NOMO-1 (cell line): ENCODE results near the gene CCNT1.
"Not testable (repeated sequence)": the region's sequence is repeated elsewhere in the genome, so short reads cannot be mapped to it uniquely, and the experiment has no call there.

Experiments
- DNase-seq, 2 experiments: peaks; one replicate each; lab custom pipeline; 2025; ENCODE audit not compliant: unreplicated experiment in 2 of 2; lab: John Stamatoyannopoulos, UW

The CCNT1 gene

DNA sequence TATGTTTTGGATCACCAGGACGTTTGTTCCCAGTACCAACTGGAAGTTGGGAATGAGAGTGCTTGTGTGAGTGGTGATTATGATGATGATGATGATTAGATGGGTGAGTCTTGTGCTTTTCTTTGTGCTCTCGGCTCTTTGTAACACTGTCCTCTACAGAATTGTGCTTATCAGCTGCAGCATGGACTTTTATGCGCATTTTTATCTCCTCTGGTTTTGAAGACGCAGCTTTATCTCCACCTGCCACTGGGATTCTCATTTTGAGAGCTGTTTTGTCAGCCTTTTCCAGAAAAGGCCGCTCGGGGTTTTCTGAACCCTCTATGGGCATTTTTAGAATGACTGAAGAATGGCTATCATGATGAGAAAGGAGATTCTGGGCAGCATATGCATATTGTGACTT is 22.9 kb downstream of the CCNT1 start:
- no peak for DNase-seq

DNA sequence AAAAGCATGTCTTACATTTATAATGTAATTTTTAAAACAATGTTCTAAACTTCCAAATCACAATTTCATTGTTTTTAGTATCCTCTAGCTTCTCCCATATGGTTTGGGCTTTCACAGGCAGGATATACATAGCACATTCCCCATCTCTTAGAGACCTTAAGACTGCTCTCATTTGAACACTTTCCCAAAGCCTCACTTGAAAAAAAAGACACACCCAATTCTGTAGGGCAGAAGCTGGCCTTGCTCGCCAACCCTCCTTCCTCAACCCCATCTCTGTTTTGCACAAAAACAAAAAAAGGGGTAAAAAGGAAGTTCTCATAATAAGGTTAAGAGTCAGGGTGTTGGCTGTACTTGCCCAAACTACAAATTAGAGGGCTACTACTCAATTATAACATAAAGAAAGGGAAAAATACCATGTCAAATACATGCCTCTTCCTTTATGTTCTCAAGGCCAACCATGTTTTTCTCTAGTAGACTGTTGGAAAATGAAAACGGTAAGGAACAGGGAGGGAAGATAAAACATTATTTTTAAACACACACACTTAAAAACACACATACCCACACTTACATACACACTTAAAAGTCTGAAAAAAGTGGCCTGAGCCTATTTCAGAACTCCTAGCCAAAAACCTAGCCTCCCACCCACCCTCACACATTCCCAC is 24.6 kb downstream of the CCNT1 start:
- no peak for DNase-seq

DNA sequence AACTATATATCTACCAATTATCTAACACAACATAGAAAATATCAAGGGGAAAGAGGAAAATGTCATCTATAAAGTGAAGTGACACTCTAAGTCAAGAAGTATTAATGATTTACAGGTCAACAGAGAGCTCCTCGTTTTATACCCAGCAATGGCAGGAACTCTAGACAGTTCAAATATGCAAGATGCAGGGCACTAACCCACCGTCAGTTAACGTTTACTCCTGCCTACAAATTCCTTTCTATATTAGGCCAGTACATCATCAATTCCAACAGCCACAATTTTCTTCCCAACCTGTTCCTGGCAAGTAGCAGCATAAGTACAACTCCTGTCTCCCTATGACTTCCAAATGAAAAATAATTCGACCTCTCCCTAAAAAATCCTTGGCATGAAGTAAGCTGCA is 25.5 kb downstream of the CCNT1 start:
- no peak for DNase-seq

DNA sequence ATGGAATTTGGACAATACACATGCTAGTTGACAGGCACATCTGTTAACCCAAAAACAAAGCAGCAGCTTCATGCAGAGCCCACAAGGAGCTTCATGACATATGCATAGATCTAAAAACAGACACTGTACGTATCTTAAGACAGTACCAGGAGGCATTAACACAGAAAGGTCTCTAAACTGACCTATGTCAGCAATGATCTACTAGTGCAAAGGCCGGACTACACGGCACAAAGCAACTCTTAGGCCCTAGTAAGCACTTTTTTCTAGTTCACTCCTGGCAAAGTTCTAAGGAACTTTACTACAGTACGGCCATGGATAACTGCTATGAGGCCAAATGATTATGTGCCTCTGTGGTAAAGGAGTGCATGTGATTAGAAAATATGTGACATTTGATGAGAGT is 26.1 kb downstream of the CCNT1 start:
- DNase-seq = no peak

DNA sequence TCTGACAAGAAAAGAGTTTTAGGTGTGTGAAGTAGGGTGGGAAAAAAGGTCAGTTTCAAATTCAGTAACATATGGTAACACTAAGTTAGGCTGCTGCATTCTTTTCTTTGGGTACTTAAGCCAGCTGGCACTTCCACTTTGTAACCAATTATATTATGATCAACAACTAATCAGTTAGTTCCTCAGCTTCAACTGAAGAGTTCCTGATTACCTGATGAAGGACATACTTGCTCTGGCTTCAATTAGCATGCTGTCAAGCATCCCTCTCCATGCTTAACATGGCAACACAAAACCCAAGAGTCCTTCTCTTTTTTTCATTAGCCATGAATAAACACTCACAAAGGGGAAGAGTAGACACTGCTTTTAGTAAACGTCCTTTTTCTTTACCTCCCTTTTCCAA is 27.7 kb downstream of the CCNT1 start:
- DNase-seq = no peak

DNA sequence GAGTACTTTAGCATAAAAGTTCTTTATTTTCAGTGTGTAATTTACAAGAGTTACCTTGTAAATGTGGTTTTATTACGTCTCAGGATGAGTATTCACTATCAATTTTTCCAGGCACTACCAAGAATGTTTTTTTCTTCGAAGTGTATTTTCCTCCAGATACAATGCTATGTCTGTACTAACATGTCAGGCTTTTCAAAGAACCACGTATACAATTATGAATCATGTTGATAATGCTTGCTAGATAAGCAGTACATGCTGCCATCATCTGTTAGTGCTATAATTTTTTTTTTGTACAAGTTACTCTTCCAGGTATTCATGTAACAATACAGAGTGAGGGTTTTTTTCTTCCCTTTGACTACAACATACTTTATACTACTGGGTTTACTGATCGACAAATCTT is 28.9 kb downstream of the CCNT1 start:
- DNase-seq = no peak

DNA sequence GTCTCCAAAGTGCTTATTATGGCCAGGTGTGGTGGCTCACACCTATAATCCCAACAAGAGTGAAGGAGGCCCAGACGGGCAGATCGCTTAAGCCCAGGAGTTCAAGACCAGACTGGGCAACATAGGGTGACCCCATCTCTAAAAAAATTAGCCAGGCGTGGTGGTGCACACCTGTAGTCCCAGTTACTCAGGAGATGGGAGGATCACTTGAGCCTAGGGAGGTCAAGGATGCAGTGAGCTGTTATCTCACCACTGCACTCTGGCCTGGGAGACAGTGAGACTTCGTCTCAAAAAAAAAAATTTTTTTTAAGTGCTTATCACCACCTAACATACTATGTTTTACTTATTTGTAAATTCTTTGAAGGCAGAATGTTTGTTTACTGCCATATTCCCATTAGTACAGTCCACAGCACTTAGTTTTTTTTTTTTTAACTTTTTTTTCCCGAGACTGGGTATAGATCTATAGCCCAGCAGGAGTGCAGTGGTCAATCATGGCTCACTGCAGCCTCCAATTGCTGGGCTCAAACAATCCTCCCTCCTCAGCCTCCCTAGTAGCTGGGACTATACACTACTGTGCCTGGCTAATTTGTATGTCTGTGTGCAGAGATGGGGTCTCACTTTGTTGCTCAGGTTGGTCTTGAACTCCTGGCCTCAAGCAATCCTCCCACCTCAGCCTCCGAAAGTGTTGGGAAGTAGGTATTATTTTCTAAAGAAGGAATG is 29.7 kb downstream of the CCNT1 start:
- DNase-seq = no peak

DNA sequence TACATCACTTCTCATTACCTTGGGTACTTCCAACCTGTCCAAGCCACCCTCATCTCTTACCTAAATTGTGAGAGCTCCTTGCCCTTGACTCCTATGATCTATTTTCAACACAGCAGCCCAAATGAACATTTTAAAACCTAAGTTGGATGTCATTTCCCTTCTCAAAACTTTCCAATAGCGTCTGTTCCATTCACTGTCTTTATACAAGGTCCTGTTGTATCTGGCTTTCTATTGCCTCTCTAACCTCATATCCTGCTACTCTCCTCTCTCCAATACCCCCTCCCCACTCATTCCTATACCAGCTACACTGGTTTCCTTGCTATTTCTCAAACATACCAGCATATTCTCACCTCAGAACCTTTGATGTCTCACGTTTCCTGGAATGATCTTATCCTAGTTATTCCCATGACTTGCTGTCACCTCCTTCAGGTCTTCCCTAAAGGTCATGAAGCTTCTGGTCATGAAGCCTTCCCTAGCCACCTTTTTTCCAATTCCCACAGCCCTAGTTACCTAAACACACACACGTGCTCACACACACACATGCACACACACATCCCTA is 30.4 kb downstream of the CCNT1 start:
- no peak for DNase-seq

DNA sequence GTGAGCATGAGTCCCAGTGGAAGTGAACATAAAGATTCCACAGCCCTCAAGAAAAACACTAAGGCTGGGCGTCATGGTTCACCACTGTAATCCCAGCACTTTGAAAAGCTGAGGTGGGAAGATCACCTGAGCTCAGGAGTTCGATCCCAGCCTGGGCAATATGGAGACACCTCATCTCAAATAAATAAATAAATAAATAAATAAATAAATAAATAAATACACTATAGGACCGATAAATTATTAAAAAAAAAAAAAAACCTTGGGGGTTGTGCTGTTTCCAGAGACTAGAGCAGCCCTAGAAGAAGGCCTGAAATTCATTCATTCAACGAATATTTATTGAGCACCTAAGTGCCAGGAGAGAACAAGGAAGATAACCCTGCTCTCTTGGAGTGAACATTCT is 33.0 kb downstream of the CCNT1 start:
- DNase-seq = no peak

DNA sequence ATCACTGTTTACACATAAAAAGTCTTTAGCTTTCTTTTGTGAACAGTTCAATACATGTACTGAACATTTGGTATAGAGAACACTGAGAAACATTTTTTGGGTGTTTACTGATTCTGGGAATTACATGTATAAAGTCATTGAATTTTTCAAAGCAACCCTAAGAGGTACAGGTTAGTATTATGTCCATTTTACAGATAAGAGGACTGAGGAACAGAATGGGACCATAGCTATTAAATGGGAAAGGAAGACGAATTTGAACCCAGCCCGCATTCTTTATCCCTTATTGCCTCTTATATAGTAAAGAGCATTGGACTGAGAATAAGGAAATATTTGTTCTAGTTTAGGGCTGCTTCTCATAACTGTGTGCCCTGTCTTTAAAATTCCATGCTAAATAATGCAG is 33.6 kb downstream of the CCNT1 start:
- DNase-seq = no peak

DNA sequence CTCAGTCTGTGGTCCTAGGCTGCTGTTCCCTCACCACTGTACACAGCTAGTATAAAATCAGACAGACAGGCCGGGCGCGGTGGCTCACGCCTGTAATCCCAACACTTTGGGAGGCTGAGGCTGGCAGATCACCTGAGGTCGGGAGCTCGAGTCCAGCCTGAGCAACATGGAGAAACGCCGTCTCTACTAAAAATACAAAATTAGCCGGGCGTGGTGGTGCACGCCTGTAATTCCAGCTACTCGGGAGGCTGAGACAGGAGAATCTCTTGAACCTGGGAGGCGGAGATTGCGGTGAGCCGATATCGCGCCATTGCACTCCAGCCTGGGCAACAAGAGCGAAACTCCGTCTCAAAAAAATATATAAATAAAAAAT is 34.0 kb downstream of the CCNT1 start:
- DNase-seq = not testable (repeated sequence)

DNA sequence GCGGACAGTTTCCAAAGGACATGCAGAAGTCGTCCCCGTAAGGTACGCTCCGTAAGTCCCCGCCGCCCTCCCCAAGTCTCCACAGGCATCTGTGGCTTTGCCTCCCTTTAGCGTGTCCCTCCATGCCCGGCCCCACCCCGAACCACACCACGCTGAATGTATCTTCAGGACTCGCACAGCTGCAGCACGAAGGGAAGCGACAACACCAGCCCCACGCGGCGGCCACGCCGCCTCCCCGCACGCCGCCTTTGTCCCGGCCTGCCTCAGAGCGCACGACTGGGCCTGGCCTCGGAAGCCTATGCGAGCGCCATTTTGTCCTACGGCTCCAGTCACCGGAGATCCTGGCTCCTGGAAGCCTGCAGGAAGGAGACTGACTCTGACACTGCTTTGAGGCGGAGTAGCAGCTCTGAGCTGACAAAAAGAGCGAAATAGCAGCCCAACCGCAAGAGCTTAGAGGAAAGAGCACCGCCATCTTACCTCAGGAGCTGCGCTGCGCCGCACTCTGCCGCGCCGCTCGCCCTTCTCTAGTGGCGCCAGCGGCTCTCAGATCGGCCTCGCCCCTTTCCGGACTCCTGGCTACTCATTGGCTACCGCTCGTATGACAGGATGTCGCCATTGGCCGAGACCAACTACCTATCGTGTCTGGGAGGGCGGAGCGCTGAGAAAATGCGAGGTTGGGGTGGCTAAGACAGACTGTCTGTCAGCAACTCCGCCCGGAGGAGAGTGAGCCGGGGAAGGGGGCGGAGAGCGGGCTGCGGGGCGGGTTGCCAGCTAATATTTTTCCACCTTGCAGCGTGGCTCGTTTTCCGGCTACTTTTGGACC is 34.6 kb downstream of the CCNT1 start, which contains the start of gene KANSL2:
KANSL2 (minus strand) TSS at position 529 of the 823 bp plus-strand sequence. CDS start 606 bp downstream, outside the sequence.
- DNase-seq = peak; percentile 98 to 99

DNA sequence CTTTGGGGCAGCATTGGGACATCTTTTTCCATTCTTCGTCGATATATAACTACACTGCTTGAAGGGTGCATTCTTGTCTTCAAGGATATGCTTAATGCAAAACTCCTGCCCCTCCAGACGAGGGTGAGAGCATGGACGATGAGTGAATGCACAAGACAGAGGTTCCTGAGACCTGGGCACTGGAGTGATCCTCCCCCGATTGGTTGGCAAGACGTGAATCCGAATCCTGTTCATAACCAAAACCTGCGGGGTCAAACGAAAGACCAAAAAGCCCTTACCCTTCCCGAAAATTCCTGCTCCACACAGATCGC is 35.2 kb downstream of the CCNT1 start:
- DNase-seq = peak in 1 of 2 experiments; percentile 14

DNA sequence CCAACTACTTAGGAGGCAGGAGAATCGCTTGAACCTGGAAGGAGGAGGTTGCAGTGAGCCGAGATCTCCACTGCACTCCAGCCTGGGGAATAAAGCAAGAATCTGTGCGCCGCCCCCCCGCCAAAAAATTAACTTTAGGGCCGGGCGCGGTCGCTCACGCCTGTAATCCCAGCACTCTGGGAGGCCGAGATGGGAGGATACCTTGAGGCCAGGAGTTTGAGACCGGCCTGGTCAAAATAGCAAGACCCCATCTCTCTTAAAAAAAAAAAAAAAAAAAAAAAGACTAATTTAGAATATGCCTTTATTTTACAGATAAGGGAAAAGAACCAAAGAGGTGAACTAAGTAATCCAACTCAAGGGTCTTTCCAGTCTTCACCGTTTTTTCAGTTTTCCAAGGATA is 35.6 kb downstream of the CCNT1 start:
- no peak for DNase-seq

DNA sequence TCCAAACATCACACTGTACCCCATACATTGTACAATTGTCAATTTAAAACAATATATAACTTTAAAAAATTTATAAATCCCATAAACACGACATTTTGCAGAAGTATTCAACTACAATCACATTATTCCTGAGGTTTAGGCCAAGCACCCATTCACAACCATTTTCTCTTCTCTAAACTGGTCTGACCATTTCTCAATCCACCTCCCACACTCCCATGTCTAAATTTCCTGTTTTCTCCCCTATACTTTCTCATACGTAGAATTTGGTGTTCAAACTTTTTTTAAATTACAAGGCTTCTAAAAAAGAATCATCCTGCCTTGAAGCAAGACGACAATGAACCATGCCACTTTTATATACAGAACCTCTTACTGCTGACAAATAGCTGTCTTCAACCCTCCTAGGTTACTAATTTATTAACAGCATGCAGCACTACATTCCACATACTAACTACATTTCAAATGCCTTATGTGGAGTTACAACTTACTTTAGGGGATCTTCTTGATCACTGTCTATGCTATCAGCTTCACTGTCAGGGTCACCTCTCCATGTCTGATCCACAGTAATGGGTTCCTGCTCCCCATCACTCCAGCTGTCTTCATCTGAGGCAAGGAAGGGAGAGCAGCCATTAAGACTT is 37.8 kb downstream of the CCNT1 start:
- DNase-seq = no peak

DNA sequence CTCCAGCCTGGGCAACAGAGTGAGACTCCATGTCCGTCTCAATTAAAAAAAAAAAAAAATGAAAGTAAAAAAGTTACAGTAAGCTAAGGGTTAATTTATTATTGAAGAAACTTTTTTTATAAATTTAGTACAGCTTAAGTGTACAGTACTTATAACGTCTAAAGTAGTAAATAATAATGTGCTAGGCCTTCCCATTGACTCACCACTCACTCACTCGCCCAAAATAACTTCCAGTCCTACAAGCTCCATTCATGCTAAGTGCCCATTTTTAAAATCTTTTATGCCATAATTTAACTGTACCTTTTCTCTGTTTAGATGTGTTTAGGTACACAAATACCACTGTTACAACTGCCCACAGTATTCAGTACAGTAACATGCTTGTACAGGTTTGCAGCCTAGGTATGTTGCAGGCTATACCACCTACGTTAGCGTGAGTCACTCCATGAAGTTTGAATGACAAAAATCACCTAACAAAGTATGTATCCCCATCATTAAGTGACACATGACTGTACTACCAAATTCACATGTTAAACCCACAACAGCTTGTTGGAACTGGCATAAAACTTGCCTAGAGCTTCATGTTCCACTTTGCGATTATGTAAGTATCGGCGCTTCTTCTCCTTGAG is 45.2 kb downstream of the CCNT1 start:
- DNase-seq = no peak

DNA sequence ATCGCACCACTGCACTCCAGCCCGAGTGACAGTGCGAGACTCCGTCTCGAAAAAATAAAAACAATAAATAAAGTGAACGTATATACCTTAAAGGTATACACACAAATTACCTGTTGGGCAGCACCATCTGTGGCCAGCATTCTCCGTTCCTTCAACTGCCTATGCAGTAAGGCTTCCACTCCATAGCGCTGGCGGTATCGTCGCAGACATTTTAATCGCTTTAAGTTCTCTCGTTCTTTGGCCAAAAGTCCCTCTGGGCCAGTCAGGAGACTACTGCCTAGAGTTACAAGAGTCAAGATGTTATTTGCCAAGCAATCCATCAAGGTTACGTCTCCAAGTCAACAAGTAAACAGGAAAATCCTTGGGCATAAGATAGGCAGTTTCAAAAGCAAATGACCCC is 47.5 kb downstream of the CCNT1 start:
- no peak for DNase-seq

DNA sequence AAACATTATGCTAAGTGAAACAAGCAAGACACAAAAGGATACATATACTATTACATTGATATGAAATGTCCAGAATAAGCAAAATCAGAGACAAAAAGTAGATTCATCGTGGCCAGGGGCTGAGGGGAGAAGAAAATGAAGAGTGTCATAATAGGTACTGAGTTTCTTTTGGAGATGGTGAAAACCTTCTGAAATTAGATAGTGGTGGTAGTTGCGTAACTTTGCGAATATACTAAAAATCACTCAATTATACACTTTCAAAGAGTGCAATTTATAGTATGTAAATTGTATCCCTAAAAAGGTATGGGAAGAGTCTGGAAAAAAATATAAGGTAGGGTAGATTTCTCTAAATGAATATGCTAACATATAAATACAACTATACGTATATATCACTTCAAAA is 56.6 kb downstream of the CCNT1 start:
- DNase-seq = no peak

DNA sequence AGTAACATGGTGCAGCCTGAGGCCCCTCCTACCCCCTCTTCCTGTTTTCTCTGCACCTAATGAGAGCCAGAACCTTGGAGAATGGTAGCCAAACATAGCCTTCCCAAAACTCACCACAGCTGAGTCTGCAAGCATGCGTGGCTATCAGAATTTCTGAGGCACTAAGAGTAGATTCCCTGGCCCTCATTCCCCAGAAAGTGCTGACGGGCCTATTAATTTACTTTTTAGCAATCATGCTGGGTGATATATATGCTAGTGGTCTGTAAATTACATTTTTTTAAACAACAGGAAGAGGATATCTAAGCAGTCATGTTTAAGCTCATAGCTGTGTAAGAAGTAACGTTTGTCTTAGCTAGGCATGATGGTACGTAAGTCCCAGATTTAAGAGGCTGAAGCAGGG is 64.8 kb downstream of the CCNT1 start:
- DNase-seq = no peak

DNA sequence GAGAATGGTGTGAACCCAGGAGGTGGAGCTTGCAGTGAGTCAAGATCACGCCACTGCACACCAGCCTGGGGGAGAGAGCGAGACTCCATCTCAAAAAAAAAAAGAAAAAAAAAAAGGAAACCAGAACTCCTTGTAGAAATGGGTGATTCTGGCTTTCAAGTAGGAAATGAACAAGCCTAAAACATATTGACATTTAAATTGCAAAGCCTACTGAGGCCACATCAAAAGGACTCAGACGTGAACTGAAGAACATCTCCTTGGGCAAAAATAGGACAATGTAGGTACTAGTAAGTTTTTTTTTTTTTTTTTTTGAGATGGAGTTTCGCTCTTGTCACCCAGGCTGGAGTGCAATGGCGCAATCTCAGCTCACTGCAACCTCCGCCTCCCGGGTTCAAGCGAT is 71.2 kb downstream of the CCNT1 start:
- not testable (repeated sequence) for DNase-seq

DNA sequence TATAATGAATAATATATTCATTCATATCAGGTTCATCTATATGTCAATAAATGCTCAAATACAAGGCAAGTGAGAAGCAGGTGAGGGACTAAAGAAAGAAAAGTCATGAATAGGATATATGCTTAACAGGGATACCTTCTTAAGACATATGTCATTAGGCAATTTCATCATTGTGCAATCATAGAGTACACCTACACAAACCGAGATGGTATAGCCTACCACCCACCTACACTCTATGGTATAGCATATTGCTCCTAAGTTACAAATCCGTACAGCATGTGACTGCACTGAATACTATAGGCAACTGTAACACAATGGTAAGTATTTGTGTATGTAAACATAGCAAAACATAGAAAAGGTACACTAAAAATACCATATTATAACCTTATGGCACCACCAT is 73.5 kb downstream of the CCNT1 start:
- no peak for DNase-seq
